ENCODE results near the gene PTTG1IP.

The PTTG1IP gene

DNA sequence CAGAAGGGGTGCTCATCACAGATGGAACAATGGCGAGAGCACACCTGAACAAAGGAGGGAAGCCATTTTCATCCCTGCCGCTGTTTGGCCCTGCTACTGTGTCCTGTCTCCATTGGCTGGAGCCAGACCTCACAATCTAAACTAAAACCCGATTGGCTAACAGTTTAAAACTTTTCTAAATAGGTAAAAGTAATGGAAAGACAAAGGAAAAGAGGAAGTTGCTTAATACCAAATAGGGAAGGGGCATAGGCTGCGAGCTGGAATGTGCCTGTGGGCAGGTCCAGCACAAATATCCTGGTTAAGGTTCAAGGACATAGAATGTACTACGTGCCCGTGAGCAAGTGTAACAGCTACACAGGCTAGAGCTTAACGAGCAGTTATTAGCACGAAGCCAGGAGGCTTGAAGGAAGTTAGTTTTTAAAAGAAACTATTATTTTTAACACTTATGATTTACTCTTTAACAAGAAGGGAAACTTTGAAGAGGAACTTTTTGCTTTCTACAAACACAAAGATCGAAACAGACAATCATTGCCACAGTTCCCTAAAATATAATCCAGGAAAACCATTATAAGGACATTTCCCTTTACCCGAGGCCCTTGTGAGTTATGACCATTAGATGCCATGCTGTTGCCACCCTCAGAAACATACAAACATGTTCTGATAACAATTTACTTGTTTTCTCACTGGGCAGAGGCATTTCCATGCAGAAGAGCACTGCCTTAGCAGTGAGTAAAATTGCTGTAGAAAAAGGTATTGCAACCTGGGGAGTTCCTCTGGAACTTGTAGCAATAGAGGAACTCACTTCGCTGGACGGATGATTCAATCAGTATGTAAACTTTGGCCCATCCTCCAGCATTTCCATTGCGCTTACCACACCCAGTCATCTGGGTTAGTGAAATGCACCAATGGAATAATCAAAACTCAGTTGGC, 4.8 kb upstream of the PTTG1IP start:
- H3K79me2 ChIP-seq (ENCODE audit: insufficient read depth, low read depth), result no peaks in the 10 kb centered on the region
- no peak overlapping the region for H2AFZ ChIP-seq (ENCODE audit: low read depth)
- H3K4me1 ChIP-seq (ENCODE audit: low read depth, poor library complexity, severe bottlenecking), result peaks cover 18% of the 10 kb centered on the region
- no peak overlapping the region for H3K4me3 ChIP-seq (IDR thresholded peaks at IDR 0.05; ENCODE audit: insufficient read depth, low read depth, low read length)
- H3K27ac ChIP-seq, result no peak overlapping the region
- no peaks in the 10 kb centered on the region for H4K20me1 ChIP-seq (ENCODE audit: insufficient read depth)
- no peak overlapping the region for H3K4me2 ChIP-seq
- no peaks in the 10 kb centered on the region for H3K36me3 ChIP-seq (ENCODE audit: insufficient read depth)
- H3K9ac ChIP-seq, result no peak overlapping the region
- TF ChIP-seq, protein P1, sequence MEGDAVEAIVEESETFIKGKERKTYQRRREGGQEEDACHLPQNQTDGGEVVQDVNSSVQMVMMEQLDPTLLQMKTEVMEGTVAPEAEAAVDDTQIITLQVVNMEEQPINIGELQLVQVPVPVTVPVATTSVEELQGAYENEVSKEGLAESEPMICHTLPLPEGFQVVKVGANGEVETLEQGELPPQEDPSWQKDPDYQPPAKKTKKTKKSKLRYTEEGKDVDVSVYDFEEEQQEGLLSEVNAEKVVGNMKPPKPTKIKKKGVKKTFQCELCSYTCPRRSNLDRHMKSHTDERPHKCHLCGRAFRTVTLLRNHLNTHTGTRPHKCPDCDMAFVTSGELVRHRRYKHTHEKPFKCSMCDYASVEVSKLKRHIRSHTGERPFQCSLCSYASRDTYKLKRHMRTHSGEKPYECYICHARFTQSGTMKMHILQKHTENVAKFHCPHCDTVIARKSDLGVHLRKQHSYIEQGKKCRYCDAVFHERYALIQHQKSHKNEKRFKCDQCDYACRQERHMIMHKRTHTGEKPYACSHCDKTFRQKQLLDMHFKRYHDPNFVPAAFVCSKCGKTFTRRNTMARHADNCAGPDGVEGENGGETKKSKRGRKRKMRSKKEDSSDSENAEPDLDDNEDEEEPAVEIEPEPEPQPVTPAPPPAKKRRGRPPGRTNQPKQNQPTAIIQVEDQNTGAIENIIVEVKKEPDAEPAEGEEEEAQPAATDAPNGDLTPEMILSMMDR (conservative IDR thresholded peaks at IDR 0.05; ENCODE audit: low read depth, low read length), result no peak
- H3K27me3 ChIP-seq (ENCODE audit: insufficient read depth, low read depth), result peaks cover 90% of the 10 kb centered on the region

DNA sequence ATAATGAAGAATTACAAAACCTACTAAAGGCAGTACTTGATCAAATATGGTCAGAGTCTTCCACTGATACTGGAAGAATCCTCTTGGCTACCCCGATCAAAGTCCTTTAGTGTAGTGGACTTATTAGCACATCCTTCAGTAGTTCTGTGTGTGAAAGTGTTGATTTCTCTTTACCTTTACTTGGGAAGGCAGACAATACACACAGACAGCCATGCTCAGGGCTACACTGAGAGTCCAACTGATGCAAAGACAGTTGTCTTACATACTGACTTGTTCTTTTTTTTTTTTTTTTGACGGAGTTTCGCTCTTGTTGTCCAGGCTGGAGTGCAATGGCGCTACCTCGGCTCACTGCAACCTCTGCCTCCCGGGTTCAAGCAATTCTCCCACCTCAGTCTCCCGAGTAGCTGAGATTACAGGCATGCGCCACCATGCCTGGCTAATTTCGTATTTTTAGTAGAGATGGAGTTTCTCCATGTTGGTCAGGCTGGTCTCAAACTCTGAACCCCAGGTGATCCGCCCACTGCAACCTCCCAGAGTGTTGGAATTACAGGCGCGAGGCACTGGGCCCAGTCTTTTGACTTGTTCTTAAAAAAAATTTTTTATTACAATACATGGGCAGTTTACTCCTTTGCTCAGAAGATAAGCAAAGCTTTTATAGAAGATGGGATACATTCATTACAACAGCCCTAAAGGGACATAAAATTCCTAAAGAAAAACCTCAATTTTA, 3.5 kb upstream of the PTTG1IP start:
- no peak overlapping the region for H3K4me3 ChIP-seq (IDR thresholded peaks at IDR 0.05; ENCODE audit: insufficient read depth, low read depth, low read length)
- no peak overlapping the region for H3K27ac ChIP-seq
- peaks cover 25% of the 10 kb centered on the region for H3K4me1 ChIP-seq (ENCODE audit: low read depth, poor library complexity, severe bottlenecking)
- no peak overlapping the region for H3K9ac ChIP-seq
- peaks cover 10% of the 10 kb centered on the region; the same call in 1 of the 2 replicates for H3K79me2 ChIP-seq (ENCODE audit: insufficient read depth, low read depth)
- H3K36me3 ChIP-seq (ENCODE audit: insufficient read depth), result no peaks in the 10 kb centered on the region
- H3K27me3 ChIP-seq (ENCODE audit: insufficient read depth, low read depth), result peaks cover 77% of the 10 kb centered on the region
- TF ChIP-seq, protein P1 (conservative IDR thresholded peaks at IDR 0.05; ENCODE audit: low read depth, low read length), result no peak
- no peak overlapping the region for H2AFZ ChIP-seq (ENCODE audit: low read depth)
- no peaks in the 10 kb centered on the region; the same call in 1 of the 2 replicates for H4K20me1 ChIP-seq (ENCODE audit: insufficient read depth)
- no peak overlapping the region for H3K4me2 ChIP-seq

DNA sequence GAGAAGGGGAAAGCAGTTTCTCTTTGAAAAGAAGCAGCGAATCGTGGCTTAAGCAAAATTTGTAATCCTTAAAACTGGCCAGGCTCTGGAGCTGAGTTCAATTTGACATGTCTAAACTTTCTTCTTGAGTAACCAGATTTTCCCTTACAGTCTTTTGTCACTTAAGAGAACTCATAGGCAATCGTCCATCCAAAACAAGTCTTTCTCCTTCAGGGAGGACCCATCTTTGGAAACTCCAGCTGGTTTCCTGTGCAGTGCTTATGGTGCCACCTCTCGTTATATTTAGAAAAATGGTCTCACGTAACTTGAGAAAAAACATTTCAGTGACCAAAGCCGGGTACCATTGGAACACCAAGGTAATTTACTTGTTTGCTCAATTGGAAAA, 1.8 kb upstream of the PTTG1IP start:
- Histone ChIP-seq H3K27me3 (ENCODE audit: insufficient read depth, low read depth) (peaks cover 60% of the 10 kb centered on the region), H2AFZ (ENCODE audit: low read depth) (peak overlapping the region; percentile 95; the same call in 1 of the 2 replicates), H3K36me3 (ENCODE audit: insufficient read depth) (no peaks in the 10 kb centered on the region), H3K9ac (no peak overlapping the region), H4K20me1 (ENCODE audit: insufficient read depth) (no peaks in the 10 kb centered on the region; the same call in none of the 2 replicates), H3K4me3 (IDR thresholded peaks at IDR 0.05; ENCODE audit: insufficient read depth, low read depth, low read length) (no peak overlapping the region), H3K4me2 (peak overlapping the region; percentile 93), H3K4me1 (ENCODE audit: low read depth, poor library complexity, severe bottlenecking) (peaks cover 32% of the 10 kb centered on the region), H3K79me2 (ENCODE audit: insufficient read depth, low read depth) (peaks cover 26% of the 10 kb centered on the region; the same call in 1 of the 2 replicates), H3K27ac (no peak overlapping the region)
- TF ChIP-seq, protein P1 (conservative IDR thresholded peaks at IDR 0.05; ENCODE audit: low read depth, low read length), result no peak

DNA sequence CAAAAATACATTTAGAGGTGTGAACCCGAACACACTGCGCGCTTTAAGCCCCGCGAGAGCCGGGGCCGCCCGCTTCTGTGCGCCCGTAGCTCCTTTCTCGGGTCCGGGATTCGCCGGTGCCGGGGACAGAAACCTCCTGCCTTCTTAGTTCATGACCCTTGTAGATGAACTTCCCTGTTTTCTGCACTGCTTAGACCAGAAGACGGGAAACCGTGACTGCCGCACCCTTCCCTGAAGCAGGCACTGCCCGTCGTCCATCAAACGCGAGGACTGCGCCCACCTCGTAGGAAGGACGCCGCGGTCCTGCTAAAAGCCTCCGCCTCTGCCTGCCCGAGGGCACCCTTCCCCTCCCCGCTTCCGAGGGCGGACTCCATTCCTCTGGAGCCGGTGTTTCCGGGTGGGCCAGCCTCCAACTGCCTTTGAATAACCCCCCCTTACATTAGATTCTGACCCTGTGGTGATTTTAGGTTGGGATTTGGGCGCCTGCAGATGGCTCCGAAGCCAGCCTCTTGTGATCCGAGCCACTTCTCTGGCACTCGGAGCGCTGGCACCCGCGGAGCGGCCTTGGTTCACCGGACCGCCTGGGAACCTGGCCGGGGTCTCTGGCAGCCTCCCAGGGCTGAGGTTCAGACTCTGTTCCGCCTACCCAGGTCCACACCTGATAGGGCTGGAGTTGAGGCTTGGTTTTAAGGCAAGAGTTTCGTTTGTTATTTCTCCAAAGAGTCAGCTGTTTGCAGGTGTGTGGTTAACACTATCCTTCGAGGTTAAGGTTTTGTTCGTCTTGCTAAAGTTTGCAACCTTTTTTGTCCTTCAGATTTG, 1.2 kb upstream of the PTTG1IP start:
- Histone ChIP-seq H3K4me3 (IDR thresholded peaks at IDR 0.05; ENCODE audit: insufficient read depth, low read depth, low read length) (no peak overlapping the region), H3K27me3 (ENCODE audit: insufficient read depth, low read depth) (peaks cover 54% of the 10 kb centered on the region), H3K4me2 (peak overlapping the region; percentile 93), H3K27ac (no peak overlapping the region), H3K79me2 (ENCODE audit: insufficient read depth, low read depth) (peaks cover 32% of the 10 kb centered on the region; the same call in 1 of the 2 replicates), H3K9ac (no peak overlapping the region), H2AFZ (ENCODE audit: low read depth) (peak overlapping the region; percentile 95), H3K4me1 (ENCODE audit: low read depth, poor library complexity, severe bottlenecking) (peaks cover 32% of the 10 kb centered on the region), H4K20me1 (ENCODE audit: insufficient read depth) (no peaks in the 10 kb centered on the region; the same call in none of the 2 replicates), H3K36me3 (ENCODE audit: insufficient read depth) (no peaks in the 10 kb centered on the region)
- TF ChIP-seq, protein P1 (conservative IDR thresholded peaks at IDR 0.05; ENCODE audit: low read depth, low read length), result no peak
